ENCODE data around the gene NRAP.

- TF ChIP-seq CTCF (IDR thresholded peaks at IDR 0.05; ENCODE audit: borderline replicate concordance, extremely low read depth, low read length, poor library complexity, severe bottlenecking), result no peak
- no peak for TF ChIP-seq EZH2 (IDR thresholded peaks at IDR 0.05; ENCODE audit: borderline replicate concordance, low read depth, low read length, severe bottlenecking)
These were observed 54.1 kb downstream of the NRAP start for GRCh38 chr10:113609704-113610108.

All from DND-41 (cell line).